NCI-H2171 (cell line): ENCODE data around the gene ACVR1C.
"Not testable (repeated sequence)": the region's sequence is repeated elsewhere in the genome, so short reads cannot be mapped to it uniquely, and the experiment has no call there.

Experiments used
- DNase-seq: peaks from one replicate; lab custom pipeline; 2025; lab: John Stamatoyannopoulos, UW

The ACVR1C gene

GRCh38 chr2:157574165-157574564 lies 54.5 kb downstream of the ACVR1C start:
- no peak for DNase-seq

DNA sequence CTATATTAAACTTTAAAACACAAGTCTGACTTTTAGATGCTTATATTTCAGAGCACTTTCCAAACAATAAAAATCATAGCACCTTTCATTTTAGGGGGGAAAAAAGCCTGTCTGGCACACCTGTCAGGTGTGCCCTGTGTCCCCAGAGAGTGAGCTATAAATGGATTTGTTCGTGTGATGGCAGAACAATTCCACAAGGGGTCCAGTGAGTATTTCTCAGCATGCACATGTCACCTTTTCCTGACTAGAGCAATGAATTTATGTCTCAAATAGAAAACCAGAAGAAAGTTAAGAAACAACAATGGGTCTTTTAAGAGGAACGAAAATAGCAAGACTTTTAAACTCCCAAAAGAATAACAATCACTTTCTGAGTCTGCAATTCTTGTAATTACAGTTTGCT lies 55.9 kb downstream of the ACVR1C start:
- peak; percentile 61 for DNase-seq

- not testable (repeated sequence) for DNase-seq
These were observed 62.0 kb downstream of the ACVR1C start for GRCh38 chr2:157566623-157567022.

DNA sequence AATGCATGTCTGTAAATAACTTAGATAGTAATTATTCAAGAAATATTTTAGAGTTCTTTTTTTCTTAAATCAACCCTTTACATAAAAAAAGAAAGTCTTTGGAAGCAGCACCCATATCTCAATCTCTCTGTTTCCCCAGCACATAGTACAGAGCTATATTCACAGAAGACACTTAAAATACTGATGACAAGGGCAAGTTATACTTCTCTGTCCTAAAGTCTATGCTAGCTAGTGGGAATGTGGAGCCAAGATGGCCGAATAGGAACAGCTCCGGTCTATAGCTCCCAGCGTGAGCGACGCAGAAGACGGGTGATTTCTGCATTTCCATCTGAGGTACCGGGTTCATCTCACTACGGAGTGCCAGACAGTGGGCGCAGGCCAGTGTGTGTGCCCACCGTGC lies 62.6 kb downstream of the ACVR1C start:
- not testable (repeated sequence) for DNase-seq

GRCh38 chr2:157565550-157565949 lies 63.1 kb downstream of the ACVR1C start:
- DNase-seq = no peak

DNA sequence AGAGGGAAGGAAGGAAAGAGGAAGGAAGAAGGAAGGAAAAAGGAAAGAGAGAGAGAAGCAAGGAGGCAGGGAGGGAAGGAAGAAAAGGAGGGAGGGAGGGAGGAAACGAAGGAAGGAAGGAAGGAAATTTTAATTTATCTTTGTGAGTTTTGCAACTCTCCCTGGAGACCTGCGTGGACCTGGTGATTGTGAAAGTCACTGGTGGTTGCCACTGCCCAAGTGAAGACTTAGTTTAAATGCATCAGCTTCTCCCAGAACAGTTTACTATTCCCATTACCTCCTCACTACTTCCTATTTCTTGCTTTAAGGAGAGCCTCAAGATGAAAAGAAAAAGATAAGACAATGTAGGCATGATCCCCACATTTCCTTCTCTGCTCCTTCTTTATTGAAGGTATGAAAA lies 68.8 kb downstream of the ACVR1C start:
- DNase-seq = no peak

DNA sequence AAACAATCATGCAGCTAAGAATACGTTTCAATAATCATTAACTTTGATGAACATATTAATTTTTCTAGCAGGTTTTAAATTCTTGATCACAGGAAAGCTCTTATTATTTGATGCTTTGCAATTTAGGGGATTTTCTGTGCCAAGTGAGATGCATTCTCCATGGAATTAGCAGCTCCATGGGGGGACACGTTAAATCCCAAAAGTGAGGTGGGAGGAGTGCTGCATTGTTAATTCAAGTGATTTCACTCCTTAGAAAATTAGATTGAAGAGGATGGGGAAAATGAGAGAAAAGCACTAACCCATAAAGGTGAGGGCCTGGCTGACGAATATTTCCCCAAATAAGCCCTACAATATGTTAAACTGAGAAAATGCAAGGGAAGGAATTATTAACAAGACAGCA lies 69.2 kb downstream of the ACVR1C start:
- no peak for DNase-seq

GRCh38 chr2:157559061-157559460 lies 69.6 kb downstream of the ACVR1C start:
- DNase-seq = no peak

DNA sequence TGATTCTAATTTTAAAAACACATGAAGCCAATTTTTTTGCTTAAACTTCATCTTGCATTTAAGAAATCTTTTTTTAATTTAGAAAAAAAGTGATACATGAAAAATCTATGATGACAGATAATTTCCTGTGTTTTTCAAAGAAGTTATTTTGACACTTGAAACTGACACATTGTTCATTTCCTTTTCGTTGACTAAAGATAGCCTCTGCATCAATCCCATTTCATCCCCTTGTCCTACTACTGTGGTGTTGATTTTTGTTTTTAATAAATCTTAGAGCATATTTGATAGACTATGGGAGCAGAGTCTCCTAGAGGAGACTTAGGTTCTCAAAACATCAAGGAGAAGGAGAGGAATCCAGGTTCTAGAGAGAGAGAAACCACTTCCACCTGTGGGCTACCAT lies 70.9 kb downstream of the ACVR1C start:
- DNase-seq = no peak

DNA sequence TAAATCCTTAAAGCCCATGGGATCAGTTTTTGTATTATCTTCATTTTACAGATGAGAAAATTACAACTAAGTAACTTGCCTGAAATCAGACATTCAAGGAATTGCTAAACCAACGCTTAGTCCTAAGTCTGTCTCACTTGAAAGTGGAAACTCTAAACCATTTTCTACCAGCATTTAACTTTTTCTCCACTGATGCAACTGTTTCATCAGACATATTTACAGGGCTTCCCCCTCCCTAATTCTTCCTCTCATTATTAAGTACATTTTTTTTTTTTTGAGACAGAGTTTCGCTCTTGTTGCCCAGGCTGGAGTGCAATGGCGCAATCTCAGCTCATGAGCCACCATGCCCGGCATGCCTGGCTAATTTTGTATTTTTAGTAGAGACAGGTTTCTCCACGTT lies 88.6 kb downstream of the ACVR1C start:
- no peak for DNase-seq

DNA sequence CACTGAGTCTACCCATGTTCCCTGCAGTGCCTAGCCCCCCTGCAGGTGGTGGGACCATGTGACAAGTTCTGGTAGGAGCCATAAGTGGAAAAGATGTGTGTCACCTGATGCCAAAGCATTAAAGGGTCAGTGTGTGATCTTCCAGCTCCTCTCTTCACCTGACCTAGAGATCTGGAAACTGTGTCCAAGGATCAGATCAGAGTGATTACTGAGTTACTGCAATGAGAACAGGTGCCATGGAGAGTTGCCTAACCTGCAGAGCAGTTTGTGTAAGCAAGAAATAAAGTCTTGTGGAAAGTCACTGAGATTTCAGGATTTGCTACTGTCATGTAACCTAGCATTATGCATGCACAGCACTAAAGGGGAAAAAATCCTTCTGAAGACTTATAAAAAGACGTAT lies 90.6 kb downstream of the ACVR1C start:
- DNase-seq = no peak

DNA sequence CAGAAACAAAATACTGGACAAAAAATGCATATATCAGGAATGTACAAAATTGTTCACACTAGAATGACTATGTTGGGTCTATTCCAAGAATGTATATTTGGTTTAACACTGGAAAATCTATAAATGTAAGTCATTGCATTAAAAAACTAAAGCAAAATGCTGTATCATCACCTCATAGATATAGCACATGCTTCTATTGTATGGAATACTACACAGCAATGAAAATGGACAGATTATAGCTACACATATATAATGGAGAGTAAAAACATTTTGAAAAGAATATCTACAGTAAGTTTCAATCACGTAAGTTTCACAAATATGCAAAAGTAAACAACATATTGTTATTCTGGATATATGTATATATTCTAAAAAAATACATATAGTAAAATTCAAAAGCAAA lies 91.8 kb downstream of the ACVR1C start:
- no peak for DNase-seq

DNA sequence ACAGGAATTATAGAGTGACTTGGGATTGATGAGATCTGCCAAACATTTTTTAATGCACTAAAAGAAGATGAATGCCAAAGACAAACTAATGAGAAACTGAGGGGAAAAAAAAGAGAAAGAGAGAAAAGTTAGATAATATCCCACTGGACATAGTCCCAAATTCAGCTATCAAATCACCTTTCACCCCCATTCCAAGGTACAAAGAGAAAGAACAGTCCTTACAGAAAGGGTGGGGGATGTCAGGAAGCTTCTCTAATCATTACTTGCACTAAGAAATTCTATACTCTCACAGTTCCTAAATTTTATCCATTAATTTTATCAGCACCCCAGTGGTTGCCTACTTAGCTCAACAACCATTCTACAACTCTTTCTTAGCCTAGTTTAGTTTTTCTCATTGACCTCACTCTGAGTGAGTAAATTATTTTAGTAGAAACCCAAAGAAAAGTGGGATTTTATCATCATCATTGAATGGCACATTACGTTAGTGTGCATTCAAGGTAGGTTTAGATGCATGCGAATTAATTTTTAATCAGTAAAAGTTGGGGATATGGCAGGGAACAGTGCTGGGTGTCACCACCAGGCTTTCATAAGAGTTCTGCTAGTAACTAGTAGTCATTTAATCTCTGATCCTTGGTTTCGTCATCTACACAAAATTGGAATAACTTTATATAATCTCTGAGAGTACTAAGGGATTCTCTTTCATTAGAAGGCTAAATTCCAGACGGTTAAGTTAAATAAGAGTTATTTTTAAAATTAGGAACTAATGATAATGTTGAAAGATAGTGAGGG lies 99.5 kb downstream of the ACVR1C start:
- DNase-seq = no peak

GRCh38 chr2:157526070-157526469 lies 102.6 kb downstream of the ACVR1C start:
- DNase-seq = no peak

- DNase-seq = no peak
These were observed 105.1 kb downstream of the ACVR1C start for GRCh38 chr2:157523270-157524247.

DNA sequence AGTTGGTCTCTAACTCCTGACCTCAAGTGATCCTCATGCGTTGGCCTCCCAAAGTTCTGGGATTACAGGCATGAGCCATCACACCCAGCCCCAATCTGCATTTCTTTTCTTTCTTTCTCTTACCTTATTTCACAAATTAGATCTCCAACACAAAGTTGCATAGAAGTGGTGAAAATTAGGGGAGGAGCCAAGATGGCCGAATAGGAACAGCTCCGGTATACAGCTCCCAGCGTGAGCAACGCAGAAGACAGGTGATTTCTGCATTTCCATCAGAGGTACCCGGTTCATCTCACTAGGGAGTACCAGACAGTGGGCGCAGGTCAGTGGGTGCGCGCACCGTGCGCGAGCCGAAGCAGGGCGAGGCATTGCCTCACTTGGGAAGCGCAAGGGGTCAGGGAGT lies 113.7 kb downstream of the ACVR1C start:
- DNase-seq = not testable (repeated sequence)

DNA sequence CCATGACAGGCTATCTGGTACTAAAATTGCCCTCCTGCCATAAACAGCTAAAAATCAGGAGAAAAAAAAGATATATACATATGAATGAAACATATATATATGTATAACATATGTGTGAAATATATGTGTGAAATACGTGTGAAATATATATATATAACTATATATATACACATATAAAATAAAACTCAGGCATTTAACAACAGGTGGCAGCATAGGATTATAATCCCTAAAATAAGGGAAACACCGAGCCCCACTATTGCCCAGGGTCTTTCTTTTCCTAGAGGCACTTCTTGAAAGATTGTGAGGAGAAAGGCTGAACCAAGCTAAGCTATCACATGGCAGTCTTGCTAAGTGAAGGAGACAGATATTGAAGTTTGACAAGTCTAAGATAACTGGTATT lies 118.9 kb downstream of the ACVR1C start:
- DNase-seq = no peak

DNA sequence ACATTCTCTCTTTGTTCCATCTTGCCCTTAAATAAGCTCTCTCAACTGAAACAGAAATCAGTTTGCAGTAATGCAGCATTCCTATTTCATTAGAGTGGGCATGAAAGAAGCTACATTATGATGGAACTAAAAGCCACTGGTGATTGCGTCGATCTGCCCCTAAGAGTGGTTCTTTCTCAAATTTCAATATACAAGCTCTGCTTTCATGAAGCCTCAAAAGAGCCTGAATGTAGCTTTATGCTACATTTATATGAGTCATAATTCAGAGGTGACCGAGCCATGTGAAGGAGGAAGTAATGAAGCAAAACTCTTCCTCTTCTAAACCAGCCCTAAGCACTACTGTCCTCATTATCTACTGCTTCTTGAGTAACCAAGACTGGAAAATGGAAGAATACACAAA lies 120.0 kb downstream of the ACVR1C start:
- no peak for DNase-seq

GRCh38 chr2:157506586-157506985 lies 122.1 kb downstream of the ACVR1C start:
- DNase-seq = no peak

GRCh38 chr2:157504623-157505022 lies 124.0 kb downstream of the ACVR1C start:
- no peak for DNase-seq

- no peak for DNase-seq
These were observed 127.6 kb downstream of the ACVR1C start for GRCh38 chr2:157501026-157501425.

DNA sequence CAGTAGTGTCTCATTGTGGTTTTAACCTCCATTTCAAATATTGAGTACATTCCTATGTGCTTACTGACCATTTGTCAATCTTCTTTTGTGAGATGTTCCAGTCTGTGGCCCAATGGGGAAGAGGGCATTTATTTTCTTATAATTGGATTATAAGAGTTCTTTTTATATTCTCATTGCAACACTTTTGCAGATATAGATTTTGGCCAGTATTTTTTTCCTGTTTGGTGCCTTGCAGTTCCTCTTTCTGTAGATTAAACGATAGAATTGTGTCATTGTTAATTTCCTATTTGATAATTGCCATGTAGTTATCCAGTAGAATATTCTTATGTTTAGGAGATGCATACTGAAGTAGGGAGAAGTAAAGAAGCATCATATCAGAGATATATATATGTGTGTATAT lies 128.3 kb downstream of the ACVR1C start:
- DNase-seq = no peak

DNA sequence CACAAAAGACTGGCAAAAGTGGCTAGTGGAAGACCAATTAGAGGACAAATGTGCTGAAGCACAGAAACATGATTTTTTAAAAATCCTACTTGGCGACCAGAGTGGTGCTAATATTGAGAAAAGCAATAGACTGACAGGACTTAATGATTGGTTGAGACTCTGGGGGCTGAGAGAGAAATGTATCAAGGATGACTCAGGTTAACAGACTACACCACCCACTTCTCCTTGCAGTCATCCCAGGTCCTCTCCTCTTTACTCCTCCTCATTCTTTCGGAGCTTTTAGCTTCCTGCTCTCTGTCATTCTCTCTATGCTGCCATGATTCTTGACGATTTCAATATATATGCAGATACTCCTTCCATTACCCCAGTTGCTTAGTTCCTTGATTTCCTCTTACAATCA lies 130.2 kb downstream of the ACVR1C start:
- DNase-seq = no peak
